IMR-90 (cell line): Measurements from ENCODE around the gene TLNRD1. TPM values are rescaled to one million over a fixed set of nuclear protein-coding genes. Genes with fewer than 3 reads are reported as not detected.

ENCODE experiments used
- ATAC-seq: fragments of 200-7000 bp; cut with Tn5 transposase; 2 replicates; pipeline ENCODE4 v1.9.1; 2020; ENCODE audit warnings: low read depth, mild to moderate bottlenecking, moderate library complexity
- BruUV-seq: library from RNA; stranded (reverse); fragments of 400-500 nt; replicated peaks from 2 replicates; lab custom pipeline; 2021; lab: Mats Ljungman, UMichigan
- CTCF ChIA-PET: fragments of 300-600 bp; formaldehyde crosslinking; extraction: SDS; loops from one replicate; lab custom pipeline; 2021; ENCODE audit warnings: antibody characterized with exemption; lab: Yijun Ruan, JAX
- POLR2A ChIA-PET: fragments of 300-600 bp; sonication (Branson Sonifier 250); formaldehyde crosslinking; loops from one replicate; lab custom pipeline; 2022; ENCODE audit warnings: antibody characterized with exemption; ENCODE audit not compliant: unreplicated experiment; lab: Charles Lee
- DNase-seq: peaks from one replicate; pipeline ENCODE4 v3.0.0; 2013
- H2AFZ ChIP-seq: replicated peaks from 2 replicates; pipeline ENCODE3; 2013; ENCODE audit warnings: low read length, mild to moderate bottlenecking; ENCODE audit not compliant: poor library complexity
- H2AK5ac ChIP-seq: 2 replicates; pipeline ENCODE4 v1.6.1; 2013; ENCODE audit warnings: low read depth, low read length, inconsistent platforms
- H2AK9ac ChIP-seq: replicated peaks from 2 replicates; pipeline ENCODE3; 2013; ENCODE audit warnings: mild to moderate bottlenecking, low read depth, low read length, moderate library complexity; ENCODE audit not compliant: poor library complexity
- H2BK120ac ChIP-seq: 2 replicates; pipeline ENCODE4 v1.6.1; 2013; ENCODE audit warnings: low read depth, low read length, inconsistent platforms
- H2BK15ac ChIP-seq: 3 replicates; pipeline ENCODE4 v1.6.1; 2013; ENCODE audit warnings: low read depth, low read length, inconsistent platforms
- H2BK20ac ChIP-seq: 2 replicates; pipeline ENCODE4 v1.6.1; 2013; ENCODE audit warnings: low read depth, mild to moderate bottlenecking, inconsistent platforms, low read length, moderate library complexity
- H2BK5ac ChIP-seq: 2 replicates; pipeline ENCODE4 v1.6.1; 2013; ENCODE audit warnings: mild to moderate bottlenecking, low read depth, low read length, inconsistent platforms; ENCODE audit not compliant: poor library complexity, severe bottlenecking
- H3K14ac ChIP-seq: replicated peaks from 2 replicates; pipeline ENCODE4 v1.6.1; 2013; ENCODE audit warnings: low read depth, low read length, inconsistent platforms
- H3K18ac ChIP-seq: 2 replicates; pipeline ENCODE4 v1.6.1; 2013; ENCODE audit warnings: low read depth, low read length, control low read depth
- H3K23ac ChIP-seq: 2 replicates; pipeline ENCODE4 v1.6.1; 2013; ENCODE audit warnings: low read depth, low read length, inconsistent platforms
- H3K27ac ChIP-seq: 2 replicates; pipeline ENCODE4 v1.5.1; 2013; ENCODE audit warnings: mild to moderate bottlenecking, control low read depth, low read length; ENCODE audit not compliant: insufficient read depth
- H3K27me3 ChIP-seq: 2 replicates; pipeline ENCODE4 v1.6.1; 2013; ENCODE audit warnings: low read length; ENCODE audit not compliant: control insufficient read depth, insufficient read depth
- H3K36me3 ChIP-seq: 2 replicates; pipeline ENCODE4 v1.6.1; 2013; ENCODE audit warnings: low read length, mixed read lengths; ENCODE audit not compliant: control insufficient read depth, insufficient read depth
- H3K4ac ChIP-seq: 2 replicates; pipeline ENCODE4 v1.6.1; 2013; ENCODE audit warnings: low read depth, low read length, inconsistent platforms
- H3K4me1 ChIP-seq: 2 replicates; pipeline ENCODE4 v1.6.1; 2013; ENCODE audit warnings: low read length, mixed read lengths; ENCODE audit not compliant: control insufficient read depth, insufficient read depth
- H3K4me2 ChIP-seq: 2 replicates; pipeline ENCODE4 v1.6.1; 2013; ENCODE audit warnings: low read depth, mild to moderate bottlenecking, control low read depth, low read length, moderate library complexity
- H3K4me3 ChIP-seq: 2 replicates; pipeline ENCODE4 v1.5.1; 2013; ENCODE audit warnings: low read depth, mild to moderate bottlenecking, control low read depth, low read length, moderate library complexity; ENCODE audit not compliant: insufficient read depth
- H3K56ac ChIP-seq: 2 replicates; pipeline ENCODE4 v1.6.1; 2013; ENCODE audit warnings: low read length, inconsistent platforms; ENCODE audit not compliant: insufficient read depth; ENCODE audit errors: extremely low read depth
- H3K79me1 ChIP-seq, 2 experiments: 2 replicates each; pipeline ENCODE4 v1.6.1; 2013; ENCODE audit warnings: low read length in 2 of 2, inconsistent platforms in 1 of 2, low read depth in 1 of 2
- H3K9ac ChIP-seq: 2 replicates; pipeline ENCODE4 v1.6.1; 2013; ENCODE audit warnings: low read depth, low read length, control low read depth
- H3K9me1 ChIP-seq: 2 replicates; pipeline ENCODE4 v1.6.1; 2013; ENCODE audit warnings: low read length, inconsistent platforms; ENCODE audit not compliant: insufficient read depth
- H3K9me3 ChIP-seq: 2 replicates; pipeline ENCODE4 v1.6.1; 2013; ENCODE audit warnings: low read length; ENCODE audit not compliant: control insufficient read depth, insufficient read depth
- H4K20me1 ChIP-seq: 2 replicates; pipeline ENCODE4 v1.6.1; 2013; ENCODE audit warnings: low read length, inconsistent platforms; ENCODE audit not compliant: insufficient read depth
- H4K5ac ChIP-seq: 2 replicates; pipeline ENCODE4 v1.6.1; 2013; ENCODE audit warnings: mild to moderate bottlenecking, low read depth, low read length, control low read depth
- H4K8ac ChIP-seq, 2 experiments: 2 replicates each; pipeline ENCODE4 v1.6.1; 2013; ENCODE audit warnings: low read depth in 2 of 2, low read length in 2 of 2, control low read depth in 1 of 2, inconsistent platforms in 1 of 2
- H4K91ac ChIP-seq: 2 replicates; pipeline ENCODE4 v1.6.1; 2013; ENCODE audit warnings: low read depth, low read length, inconsistent platforms; ENCODE audit not compliant: insufficient read depth
- BHLHE40 ChIP-seq: fragments of 150-350 bp; IDR thresholded peaks from 2 replicates; pipeline ENCODE4 v1.6.1; 2016; ENCODE audit warnings: mild to moderate bottlenecking, low read depth, low read length
- CEBPB ChIP-seq: IDR thresholded peaks from 2 replicates; pipeline ENCODE4 v1.6.1; 2012; ENCODE audit warnings: low read depth, low read length, improper control_type of control experiment
- CHD1 ChIP-seq: IDR thresholded peaks from 2 replicates; pipeline ENCODE4 v1.6.1; 2012; ENCODE audit warnings: low read depth, low read length, improper control_type of control experiment
- FOS ChIP-seq: fragments of 150-350 bp; IDR thresholded peaks from 2 replicates; pipeline ENCODE4 v1.6.1; 2016; ENCODE audit warnings: low read depth, low read length
- MAFK ChIP-seq: IDR thresholded peaks from 2 replicates; pipeline ENCODE4 v1.6.1; 2012; ENCODE audit warnings: low read depth, low read length, improper control_type of control experiment
- MAZ ChIP-seq: IDR thresholded peaks from 2 replicates; pipeline ENCODE4 v1.6.1; 2012; ENCODE audit warnings: low read depth, mild to moderate bottlenecking, low read length, improper control_type of control experiment, moderate library complexity, borderline replicate concordance
- MXI1 ChIP-seq: IDR thresholded peaks from 2 replicates; pipeline ENCODE4 v1.6.1; 2012; ENCODE audit warnings: low read depth, mild to moderate bottlenecking, low read length, moderate library complexity, borderline replicate concordance
- NFE2L2 ChIP-seq: fragments of 150-350 bp; IDR thresholded peaks from 2 replicates; pipeline ENCODE4 v1.6.1; 2016; ENCODE audit warnings: low read depth, mild to moderate bottlenecking, low read length
- POLR2A ChIP-seq: IDR thresholded peaks from 2 replicates; pipeline ENCODE4 v1.6.1; 2012; ENCODE audit warnings: mild to moderate bottlenecking, low read depth, low read length
- RCOR1 ChIP-seq: IDR thresholded peaks from 2 replicates; pipeline ENCODE4 v1.6.1; 2012; ENCODE audit warnings: mild to moderate bottlenecking, low read length, improper control_type of control experiment; ENCODE audit not compliant: insufficient replicate concordance
- RFX5 ChIP-seq: IDR thresholded peaks from 2 replicates; pipeline ENCODE4 v1.8.0; 2012; ENCODE audit warnings: low read depth, mild to moderate bottlenecking, low read length, moderate library complexity
- SMC3 ChIP-seq: fragments of 150-350 bp; IDR thresholded peaks from 2 replicates; pipeline ENCODE4 v1.6.1; 2016; ENCODE audit warnings: low read depth, mild to moderate bottlenecking, antibody characterized with exemption, low read length, moderate library complexity
- WGBS, 2 experiments: methylation state at CpG; one replicate each; pipeline versions ENCODE4 v1.1.5 to v1.1.7; 2013; ENCODE audit warnings: missing lambda C conversion rate in 2 of 2; ENCODE audit not compliant: insufficient read length in 1 of 2; ENCODE audit errors: extremely low coverage in 2 of 2; 5-methylcytosine and 5-hydroxymethylcytosine counted together
- dilution Hi-C: fragments of 300-500 bp; cut with HindIII; formaldehyde crosslinking; loops from one replicate; pipeline ENCODE4 v1.14.3; 2018; ENCODE audit warnings: low sequenced_read_pairs; ENCODE audit not compliant: unreplicated experiment
- in situ Hi-C: fragments of 300-500 bp; cut with MboI; formaldehyde crosslinking; loops from 3 replicates; pipeline ENCODE4 v1.14.3; 2019; ENCODE audit warnings: low sequenced_read_pairs, inconsistent platforms, mixed read lengths
- intact Hi-C: fragments of 100-400 bp; cut with micrococcal nuclease; formaldehyde crosslinking; loops from 2 replicates; pipeline ENCODE4 v1.10.0; 2022
- polyA plus RNA-seq, 3 experiments: library from polyadenylated mRNA; depleted of rRNA; stranded (reverse); fragments of >200 nt; gene quantifications; 2 replicates each; pipeline ENCODE4 v1.2.3, GENCODE V29; 2012; ENCODE audit warnings: low replicate concordance in 1 of 3
- total RNA-seq: library from RNA; depleted of rRNA; stranded (reverse); fragments of >200 nt; gene quantifications from 2 replicates; pipeline ENCODE4 v1.2.3, GENCODE V29; 2012
- TF ChIP-seq, protein P1 (sequence below): fragments of 150-350 bp; IDR thresholded peaks from 2 replicates; pipeline ENCODE4 v1.6.1; 2017; ENCODE audit warnings: mild to moderate bottlenecking, antibody characterized with exemption, low read length, low read depth

Gene TLNRD1
- total and polyA plus RNA-seq, 2 of the 4 experiments (the other 2 are of a cell fraction): 2.2 to 6.8 TPM

- Histone ChIP-seq H3K4me1 (no peaks in the 10 kb centered on the region), H3K9ac (no peak overlapping the region), H3K4ac (no peak overlapping the region), H3K27me3 (peaks cover 3% of the 10 kb centered on the region), H4K8ac (no peak overlapping the region), H3K23ac (no peak overlapping the region), H2BK20ac (no peak overlapping the region), H2AK5ac (no peak overlapping the region), H2BK5ac (no peak overlapping the region), H3K18ac (no peak overlapping the region), H3K4me3 (no peak overlapping the region), H2BK15ac (no peak overlapping the region), H2AK9ac (no peak overlapping the region), H2AFZ (no peak overlapping the region), H3K14ac (no peak overlapping the region), H3K4me2 (no peak overlapping the region), H4K91ac (no peak overlapping the region), H3K56ac (no peak overlapping the region), H3K9me1 (no peaks in the 10 kb centered on the region), H3K9me3 (no peaks in the 10 kb centered on the region), H4K5ac (no peak overlapping the region), H3K79me1 (no peaks in the 10 kb centered on the region), H2BK120ac (no peak overlapping the region), H3K27ac (no peak overlapping the region), H3K36me3 (no peaks in the 10 kb centered on the region), H4K20me1 (no peaks in the 10 kb centered on the region)
- ChIA-PET CTCF (no interaction called here), POLR2A (no interaction called here)
- ATAC-seq (no peak), DNase-seq (no peak)
- TF ChIP-seq MXI1 (no peak), POLR2A (no peak), RCOR1 (no peak), FOS (no peak), RFX5 (no peak), NFE2L2 (no peak), BHLHE40 (no peak), SMC3 (no peak), MAFK (no peak), CEBPB (no peak), MAZ (no peak), CHD1 (no peak)
- TF ChIP-seq, protein P1, sequence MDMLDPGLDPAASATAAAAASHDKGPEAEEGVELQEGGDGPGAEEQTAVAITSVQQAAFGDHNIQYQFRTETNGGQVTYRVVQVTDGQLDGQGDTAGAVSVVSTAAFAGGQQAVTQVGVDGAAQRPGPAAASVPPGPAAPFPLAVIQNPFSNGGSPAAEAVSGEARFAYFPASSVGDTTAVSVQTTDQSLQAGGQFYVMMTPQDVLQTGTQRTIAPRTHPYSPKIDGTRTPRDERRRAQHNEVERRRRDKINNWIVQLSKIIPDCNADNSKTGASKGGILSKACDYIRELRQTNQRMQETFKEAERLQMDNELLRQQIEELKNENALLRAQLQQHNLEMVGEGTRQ: no peak
- in situ Hi-C loops: no loop called here
- no CpG with 5 or more reads among the region's 2 CpGs for WGBS, 2 experiments
- dilution Hi-C loops: no loop called here
- intact Hi-C loops: no loop called here
- no TSS peak for BruUV-seq
These were observed 53.5 kb downstream of the TLNRD1 start for GRCh38 chr15:81054236-81054635.
